Epithelial cell of esophagus (primary cell): Measurements from ENCODE around the gene SPATA13.
"Not testable (repeated sequence)": the region's sequence is repeated elsewhere in the genome, so short reads cannot be mapped to it uniquely, and the experiment has no call there.

Experiments
- DNase-seq: peaks from one replicate; pipeline ENCODE4 v3.0.0; 2010; ENCODE audit warnings: low read depth
- H3K4me3 ChIP-seq: 2 replicates; pipeline ENCODE4 v1.5.1; 2011; ENCODE audit warnings: mild to moderate bottlenecking, low read length, control low read depth
- TF ChIP-seq, protein P1 (sequence below): IDR thresholded peaks from 2 replicates; pipeline ENCODE4 v1.5.1; 2011; ENCODE audit warnings: low read depth, mild to moderate bottlenecking, low read length, control low read depth, inconsistent platforms; ENCODE audit not compliant: insufficient read depth; ENCODE audit errors: missing control alignments

Gene SPATA13

DNA sequence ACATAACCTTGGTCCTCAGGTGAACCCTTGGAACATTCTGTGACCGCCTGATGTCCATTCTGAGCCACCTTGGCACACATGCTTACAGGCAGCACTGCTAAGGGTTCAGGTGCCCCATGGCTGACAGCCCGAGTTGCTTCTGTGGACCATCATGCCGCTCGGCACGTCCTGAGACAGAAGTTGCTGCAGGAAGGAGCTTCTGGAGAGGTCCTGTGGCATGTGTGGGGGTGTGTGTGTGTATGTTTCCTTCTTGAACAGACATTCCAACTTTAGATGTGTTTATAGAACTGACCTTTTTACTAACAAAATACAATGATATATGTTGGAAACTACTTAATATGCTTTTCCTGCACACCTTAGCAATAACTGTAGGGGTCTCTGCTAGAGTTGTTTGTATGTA is 144.1 kb downstream of the SPATA13 start:
- H3K4me3 ChIP-seq: no peak overlapping the region
- DNase-seq: no peak
- TF ChIP-seq, protein P1, sequence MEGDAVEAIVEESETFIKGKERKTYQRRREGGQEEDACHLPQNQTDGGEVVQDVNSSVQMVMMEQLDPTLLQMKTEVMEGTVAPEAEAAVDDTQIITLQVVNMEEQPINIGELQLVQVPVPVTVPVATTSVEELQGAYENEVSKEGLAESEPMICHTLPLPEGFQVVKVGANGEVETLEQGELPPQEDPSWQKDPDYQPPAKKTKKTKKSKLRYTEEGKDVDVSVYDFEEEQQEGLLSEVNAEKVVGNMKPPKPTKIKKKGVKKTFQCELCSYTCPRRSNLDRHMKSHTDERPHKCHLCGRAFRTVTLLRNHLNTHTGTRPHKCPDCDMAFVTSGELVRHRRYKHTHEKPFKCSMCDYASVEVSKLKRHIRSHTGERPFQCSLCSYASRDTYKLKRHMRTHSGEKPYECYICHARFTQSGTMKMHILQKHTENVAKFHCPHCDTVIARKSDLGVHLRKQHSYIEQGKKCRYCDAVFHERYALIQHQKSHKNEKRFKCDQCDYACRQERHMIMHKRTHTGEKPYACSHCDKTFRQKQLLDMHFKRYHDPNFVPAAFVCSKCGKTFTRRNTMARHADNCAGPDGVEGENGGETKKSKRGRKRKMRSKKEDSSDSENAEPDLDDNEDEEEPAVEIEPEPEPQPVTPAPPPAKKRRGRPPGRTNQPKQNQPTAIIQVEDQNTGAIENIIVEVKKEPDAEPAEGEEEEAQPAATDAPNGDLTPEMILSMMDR: no peak

DNA sequence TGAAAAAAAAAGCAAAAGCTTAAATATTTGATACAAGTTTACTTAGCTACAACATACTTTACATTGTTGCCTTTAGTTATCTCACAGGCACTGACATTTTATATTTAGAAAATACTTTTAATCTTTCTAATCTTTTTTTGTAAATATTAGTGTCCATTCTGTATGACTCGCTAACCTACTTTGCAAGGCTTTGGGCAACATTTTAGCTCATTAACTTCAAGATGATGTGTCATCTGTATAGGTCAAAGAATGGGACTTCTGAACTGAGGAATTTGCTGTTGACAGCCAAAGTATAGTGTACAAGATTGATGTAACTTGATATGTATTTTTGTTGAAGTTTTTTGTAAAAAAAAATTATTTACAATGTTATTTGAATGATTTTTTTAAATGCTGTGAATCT is 146.1 kb downstream of the SPATA13 start:
- peak; percentile 12 for DNase-seq
- TF ChIP-seq, protein P1: no peak
- no peak overlapping the region for H3K4me3 ChIP-seq

DNA sequence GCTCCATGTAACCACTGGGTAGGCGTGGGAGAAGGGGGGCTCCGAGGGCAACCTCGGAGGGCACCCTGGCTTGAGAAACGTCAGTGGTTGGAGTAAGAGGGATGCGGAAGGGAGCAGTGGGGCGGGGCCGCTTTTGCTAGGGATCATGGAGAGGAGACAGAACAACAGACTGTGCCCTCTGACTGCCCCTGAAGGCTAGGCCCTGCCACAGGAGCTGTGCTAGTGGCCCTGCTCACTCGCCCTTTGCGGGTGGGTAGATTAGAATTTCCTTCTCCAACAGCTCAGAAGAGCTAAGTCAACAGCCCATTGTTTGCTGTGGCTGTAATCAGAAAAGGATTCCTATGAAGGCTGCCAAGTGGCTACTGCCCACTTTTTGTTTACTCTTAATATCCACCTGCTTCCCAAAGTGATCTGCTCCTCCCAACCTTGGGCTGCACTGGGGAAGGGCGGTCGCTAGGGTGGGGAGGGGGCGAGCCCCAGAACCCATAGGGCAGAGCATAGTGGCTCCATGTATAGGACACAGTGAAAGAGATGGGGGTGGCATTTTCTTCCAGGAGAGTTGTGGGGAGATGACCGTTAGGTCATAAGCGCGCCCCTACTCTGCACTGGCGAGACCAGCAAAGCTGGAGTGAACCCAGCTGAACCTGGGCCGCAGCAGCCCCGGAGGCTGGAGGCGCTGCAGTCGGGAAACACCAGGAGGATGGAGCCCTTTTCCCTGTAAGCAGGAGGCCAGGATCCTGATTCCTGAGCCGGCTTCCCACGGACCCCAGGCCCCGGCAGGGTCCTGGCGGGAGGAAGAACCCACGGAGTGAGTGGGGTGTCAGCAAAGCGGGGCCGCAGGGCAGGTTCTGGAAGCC is 146.9 kb downstream of the SPATA13 start:
- no peak overlapping the region for H3K4me3 ChIP-seq
- TF ChIP-seq, protein P1: no peak
- no peak for DNase-seq

DNA sequence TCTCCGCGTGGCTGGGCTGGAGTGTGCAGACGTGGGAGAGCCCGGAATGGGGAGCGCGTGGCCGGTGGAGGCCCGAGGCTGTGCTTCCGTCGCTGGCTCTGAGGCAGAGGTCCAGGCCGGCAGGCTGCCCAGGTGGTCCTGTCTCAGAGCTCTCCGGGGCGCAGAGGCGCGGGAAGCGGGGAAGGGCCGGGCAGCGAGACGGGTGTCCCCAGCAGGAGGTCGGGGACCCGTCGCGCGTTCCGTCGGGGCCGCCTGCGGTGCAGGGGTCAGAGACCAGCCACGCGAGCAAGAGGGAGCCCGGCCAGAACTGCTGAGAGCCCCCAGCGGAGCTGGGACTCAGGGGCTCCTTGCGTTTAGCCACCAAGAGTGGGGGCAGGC is 147.5 kb downstream of the SPATA13 start:
- no peak overlapping the region for H3K4me3 ChIP-seq
- no peak for DNase-seq
- TF ChIP-seq, protein P1: no peak

DNA sequence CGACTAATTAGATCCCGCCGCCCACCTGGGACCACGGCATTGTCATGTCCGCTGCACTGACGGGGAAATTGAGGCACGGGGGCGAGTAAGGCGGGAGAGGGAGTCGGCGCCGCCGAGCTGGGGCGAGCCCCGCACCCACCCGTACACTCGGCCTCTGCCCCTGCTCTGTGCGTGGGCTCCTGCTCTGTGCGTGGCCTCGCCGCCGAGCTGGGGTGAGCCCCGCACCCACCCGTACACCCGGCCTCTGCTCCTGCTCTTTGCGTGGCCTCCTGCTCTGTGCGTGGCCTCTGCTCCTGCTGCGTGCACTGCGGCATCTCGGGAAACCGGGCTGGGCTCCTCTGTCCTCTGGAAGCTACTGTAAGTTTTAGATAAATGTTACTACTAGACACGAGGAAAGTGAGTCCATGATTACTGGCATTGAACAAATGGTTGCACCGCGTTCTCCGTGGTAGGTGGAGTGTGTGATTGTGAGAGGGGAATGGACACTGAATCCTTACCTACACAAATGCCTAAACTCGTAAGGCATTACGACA is 148.0 kb downstream of the SPATA13 start:
- TF ChIP-seq, protein P1: no peak
- H3K4me3 ChIP-seq: no peak overlapping the region
- no peak for DNase-seq

DNA sequence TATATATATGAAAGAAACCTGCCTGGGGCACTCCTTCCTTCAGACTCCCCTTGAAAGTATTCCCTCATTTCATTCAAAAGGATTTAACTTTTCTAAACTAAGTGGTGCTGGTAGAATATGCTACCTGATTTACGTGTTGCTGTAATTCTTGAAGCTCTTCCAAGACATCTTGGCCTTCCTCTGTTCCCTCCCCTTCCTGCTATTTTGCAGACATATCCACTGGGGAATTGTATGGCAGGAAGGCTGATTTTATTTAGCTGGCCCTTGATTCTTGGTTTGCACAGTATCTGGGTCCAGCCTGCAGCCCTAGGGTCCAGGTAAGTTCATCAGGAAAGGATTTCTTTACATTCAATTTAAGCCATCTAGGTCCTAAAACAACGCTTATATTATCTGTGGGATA is 148.8 kb downstream of the SPATA13 start, which contains the start of gene C1QTNF9:
C1QTNF9 (plus strand) TSS at position 281 of the 400 bp plus-strand sequence. CDS start 6,424 bp downstream, outside the sequence.
- DNase-seq, H3K4me3 ChIP-seq: not testable (repeated sequence)

DNA sequence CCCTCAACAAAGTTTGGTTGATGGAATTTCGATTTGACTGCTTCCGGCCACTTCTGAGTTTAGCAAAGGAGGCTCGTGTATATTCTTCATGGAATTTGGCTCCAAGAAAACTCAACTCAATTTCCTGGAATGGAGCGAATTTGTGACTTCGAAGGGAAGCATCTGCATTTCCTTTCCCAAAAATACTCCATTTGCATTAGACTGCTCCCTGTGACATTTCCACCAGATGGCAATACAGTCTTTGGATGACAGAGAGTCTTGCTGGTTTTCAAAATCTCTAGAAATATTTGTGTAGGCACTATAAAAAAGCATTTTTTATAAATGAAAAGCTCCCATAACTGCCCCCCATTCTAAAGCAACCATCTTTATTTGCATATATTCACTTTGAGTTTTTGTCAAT is 152.9 kb downstream of the SPATA13 start:
- no peak overlapping the region for H3K4me3 ChIP-seq
- DNase-seq: no peak
- TF ChIP-seq, protein P1: peak; percentile 24

DNA sequence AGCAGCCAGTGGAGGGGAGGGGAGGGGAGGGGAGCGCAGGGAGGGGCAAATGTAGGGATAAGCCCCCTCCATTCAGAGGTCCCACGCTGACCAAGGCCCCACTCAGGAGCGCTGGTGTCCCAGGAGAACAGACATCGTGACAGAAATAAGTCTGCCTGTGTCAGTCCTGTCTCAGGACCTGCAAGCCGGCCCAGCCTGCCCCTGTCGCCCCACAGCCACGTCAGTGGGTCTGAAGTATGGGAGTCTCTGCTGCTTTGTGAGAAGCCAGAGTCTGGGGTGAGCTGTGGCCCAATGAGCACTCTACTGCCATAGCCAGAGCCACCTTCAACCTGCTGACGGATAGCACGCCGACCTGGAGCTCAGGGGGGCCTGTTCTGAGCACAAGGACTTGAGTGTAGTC is 157.3 kb downstream of the SPATA13 start:
- not testable (repeated sequence) for DNase-seq, H3K4me3 ChIP-seq

DNA sequence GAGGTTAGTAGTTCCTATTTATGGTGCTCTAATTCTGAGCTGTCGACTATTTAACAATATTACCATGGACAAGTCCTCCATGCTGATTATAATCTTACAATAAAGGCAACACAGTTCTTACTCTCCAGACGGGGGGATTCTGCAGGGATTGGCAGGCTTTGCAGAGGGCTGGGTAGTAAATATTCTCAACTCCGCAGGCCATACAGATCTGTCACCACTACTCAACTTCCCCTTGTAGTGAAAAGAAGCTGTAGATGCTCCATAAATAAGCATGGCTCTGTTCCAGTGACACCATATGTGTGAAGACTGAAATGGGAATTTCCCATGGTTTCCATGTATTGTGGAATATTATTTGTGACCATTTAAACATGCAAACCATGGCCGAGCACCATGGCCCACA is 158.4 kb downstream of the SPATA13 start:
- H3K4me3 ChIP-seq, DNase-seq: not testable (repeated sequence)

DNA sequence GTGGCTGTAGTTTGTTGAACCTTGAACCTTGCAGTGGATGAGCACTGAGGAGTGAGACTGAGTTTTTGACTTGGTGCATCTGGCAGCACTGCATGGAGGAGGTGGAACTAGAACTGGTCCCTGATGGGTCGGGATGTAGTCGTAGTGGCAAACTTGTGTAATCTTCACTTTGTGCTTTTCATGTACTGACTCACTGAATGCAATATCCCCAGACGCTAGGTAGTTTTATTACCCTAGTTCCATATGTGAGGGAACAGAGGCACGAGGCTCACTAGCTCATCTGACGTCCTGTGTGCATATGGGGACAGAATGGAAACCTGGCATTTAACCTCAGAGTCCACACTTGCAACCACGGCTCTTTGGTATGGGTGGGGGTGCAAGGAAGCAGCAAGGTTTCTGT is 159.1 kb downstream of the SPATA13 start:
- not testable (repeated sequence) for DNase-seq, H3K4me3 ChIP-seq

DNA sequence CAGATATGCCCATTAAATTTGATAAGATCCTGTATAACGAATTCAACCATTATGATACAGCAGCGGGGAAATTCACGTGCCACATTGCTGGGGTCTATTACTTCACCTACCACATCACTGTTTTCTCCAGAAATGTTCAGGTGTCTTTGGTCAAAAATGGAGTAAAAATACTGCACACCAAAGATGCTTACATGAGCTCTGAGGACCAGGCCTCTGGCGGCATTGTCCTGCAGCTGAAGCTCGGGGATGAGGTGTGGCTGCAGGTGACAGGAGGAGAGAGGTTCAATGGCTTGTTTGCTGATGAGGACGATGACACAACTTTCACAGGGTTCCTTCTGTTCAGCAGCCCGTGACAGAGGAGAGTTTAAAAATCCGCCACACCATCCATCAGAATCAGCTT is 160.9 kb downstream of the SPATA13 start:
- not testable (repeated sequence) for H3K4me3 ChIP-seq, DNase-seq
